WTC11 (cell line): Measurements from ENCODE around the gene AMPD3.

Source experiments
- AR ChIP-seq: fragments of 250-450 bp; sonication (Bioruptor Pico); IDR thresholded peaks from 2 replicates; pipeline ENCODE4 v1.9.0; 2021; ENCODE audit warnings: mild to moderate bottlenecking
- CREB1 ChIP-seq: sonication (generic); formaldehyde crosslinking; IDR thresholded peaks from 2 replicates; pipeline ENCODE4 v1.8.0; 2023; ENCODE audit warnings: mild to moderate bottlenecking, missing genetic modification reagents
- CTCF ChIP-seq: fragments of 200-600 bp; IDR thresholded peaks from 2 replicates; pipeline ENCODE4 v1.8.0; 2022; ENCODE audit warnings: antibody characterized with exemption
- E2F5 ChIP-seq: sonication (generic); formaldehyde crosslinking; IDR thresholded peaks from 2 replicates; pipeline ENCODE4 v1.8.1; 2022; ENCODE audit warnings: mild to moderate bottlenecking, moderate library complexity, missing genetic modification reagents
- FOXK1 ChIP-seq: sonication (generic); formaldehyde crosslinking; IDR thresholded peaks from 2 replicates; pipeline ENCODE4 v1.8.0; 2022; ENCODE audit warnings: mild to moderate bottlenecking, moderate library complexity, missing genetic modification reagents
- GABPB1 ChIP-seq: sonication (generic); formaldehyde crosslinking; IDR thresholded peaks from 2 replicates; pipeline ENCODE4 v1.8.1; 2023; ENCODE audit warnings: mild to moderate bottlenecking, missing genetic modification reagents
- NFE2L1 ChIP-seq: sonication (generic); formaldehyde crosslinking; IDR thresholded peaks from 2 replicates; pipeline ENCODE4 v1.8.1; 2023; ENCODE audit warnings: missing genetic modification reagents
- NFYB ChIP-seq: sonication (generic); formaldehyde crosslinking; conservative IDR thresholded peaks from 2 replicates; pipeline ENCODE4 v1.8.0; 2022; ENCODE audit warnings: low read depth, missing genetic modification reagents
- SMAD3 ChIP-seq: sonication (generic); formaldehyde crosslinking; IDR thresholded peaks from 2 replicates; pipeline ENCODE4 v1.8.0; 2022; ENCODE audit warnings: missing genetic modification reagents, mild to moderate bottlenecking, borderline replicate concordance
- SP1 ChIP-seq: sonication (generic); formaldehyde crosslinking; conservative IDR thresholded peaks from 2 replicates; pipeline ENCODE4 v1.8.1; 2022; ENCODE audit warnings: missing genetic modification reagents
- USF1 ChIP-seq: sonication (generic); formaldehyde crosslinking; IDR thresholded peaks from 2 replicates; pipeline ENCODE4 v1.8.0; 2022; ENCODE audit warnings: mild to moderate bottlenecking, missing genetic modification reagents
- USF2 ChIP-seq: sonication (generic); formaldehyde crosslinking; IDR thresholded peaks from 2 replicates; pipeline ENCODE4 v1.8.1; 2023; ENCODE audit warnings: mild to moderate bottlenecking, missing genetic modification reagents, moderate library complexity
- ZNF138 ChIP-seq: sonication (generic); formaldehyde crosslinking; conservative IDR thresholded peaks from 2 replicates; pipeline ENCODE4 v1.8.1; 2022; ENCODE audit warnings: mild to moderate bottlenecking, moderate library complexity, missing genetic modification reagents
- ZNF512 ChIP-seq: sonication (generic); formaldehyde crosslinking; IDR thresholded peaks from 2 replicates; pipeline ENCODE4 v1.8.1; 2022; ENCODE audit warnings: missing genetic modification reagents, borderline replicate concordance

- TF ChIP-seq CTCF, result no peak
- no peak for TF ChIP-seq GABPB1 (CRISPR knock-in tag)
- TF ChIP-seq ZNF512 (CRISPR knock-in tag), result no peak
- no peak for TF ChIP-seq E2F5
- no peak for TF ChIP-seq NFYB (CRISPR knock-in tag)
- no peak for TF ChIP-seq AR (CRISPR knock-in tag)
- no peak for TF ChIP-seq SP1 (CRISPR knock-in tag)
- no peak for TF ChIP-seq FOXK1 (CRISPR knock-in tag)
- no peak for TF ChIP-seq NFE2L1 (CRISPR knock-in tag)
- TF ChIP-seq CREB1 (CRISPR knock-in tag), result no peak
- no peak for TF ChIP-seq SMAD3
- TF ChIP-seq ZNF138 (CRISPR knock-in tag), result no peak
- TF ChIP-seq USF2 (CRISPR knock-in tag), result no peak
- TF ChIP-seq USF1 (CRISPR knock-in tag), result no peak
These were observed 38.1 kb downstream of the AMPD3 start for GRCh38 chr11:10493041-10493663.
